ENCODE measurements around the gene SYT2.
"Not testable (repeated sequence)": the region's sequence is repeated elsewhere in the genome, so short reads cannot be mapped to it uniquely, and the experiment has no call there.

The SYT2 gene

DNA sequence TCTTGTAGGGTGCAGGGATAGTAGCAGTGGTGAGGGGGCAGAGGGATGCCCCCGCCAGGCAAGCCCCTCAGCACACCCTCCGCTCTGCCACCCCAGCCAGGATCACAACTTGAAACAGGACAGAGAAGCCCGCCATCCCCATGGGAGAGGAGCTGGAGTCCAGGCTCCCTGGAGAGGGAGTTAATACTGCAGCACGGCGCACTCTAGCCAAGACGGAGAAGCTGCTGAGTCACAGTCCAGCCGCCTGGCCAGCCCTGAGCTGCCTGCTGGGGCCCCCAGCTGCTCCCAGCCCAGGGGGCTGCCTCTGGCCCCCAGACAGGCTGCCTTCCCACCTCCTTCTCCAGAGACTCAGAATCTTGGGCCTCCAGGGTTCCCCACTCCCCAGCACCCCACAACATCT lies 87.2 kb downstream of the SYT2 start:
- DNase-seq (ENCODE audit: low read depth in 2 of 2): no peak

DNA sequence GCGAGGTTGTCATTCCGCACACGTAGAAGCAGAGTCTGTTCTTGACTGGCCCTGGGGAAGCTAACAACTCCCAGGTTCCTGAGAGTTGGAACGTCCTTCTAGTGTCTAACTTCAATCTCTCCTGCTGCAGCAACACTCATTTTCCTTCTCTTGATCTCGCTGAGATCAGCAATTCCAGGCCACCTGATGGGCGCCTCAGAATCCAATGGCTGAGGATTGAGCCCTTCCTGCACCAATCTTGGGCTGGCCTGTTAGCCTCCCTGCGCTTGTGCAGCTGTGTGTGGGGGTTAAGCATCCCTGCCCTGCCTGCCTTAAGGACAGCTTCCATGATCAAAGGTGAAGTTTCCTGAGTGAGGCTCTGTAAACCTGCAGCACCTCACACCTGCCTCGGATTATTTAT lies 87.9 kb downstream of the SYT2 start:
- no peak for DNase-seq (ENCODE audit: low read depth in 2 of 2)

DNA sequence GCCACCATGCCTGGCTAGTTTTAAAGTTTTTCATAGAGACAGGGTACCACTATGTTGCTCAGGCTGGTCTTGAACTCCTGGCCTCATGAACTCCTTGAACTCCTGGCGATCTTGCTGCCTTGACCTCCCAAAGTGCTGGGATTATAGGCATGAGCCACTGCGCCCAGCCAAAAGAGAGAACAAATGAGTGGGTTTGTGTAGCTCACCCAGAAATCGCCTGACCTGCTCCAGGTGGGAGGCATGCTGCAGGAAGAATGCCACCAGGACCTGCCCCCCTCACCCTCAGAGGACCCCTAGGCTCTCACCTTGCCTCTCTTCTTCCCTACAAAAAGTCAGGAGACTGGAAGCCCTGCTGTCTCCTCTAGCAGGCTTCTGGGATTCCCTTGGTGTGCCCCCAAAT lies 88.8 kb downstream of the SYT2 start:
- DNase-seq (ENCODE audit: low read depth in 2 of 2): no peak

DNA sequence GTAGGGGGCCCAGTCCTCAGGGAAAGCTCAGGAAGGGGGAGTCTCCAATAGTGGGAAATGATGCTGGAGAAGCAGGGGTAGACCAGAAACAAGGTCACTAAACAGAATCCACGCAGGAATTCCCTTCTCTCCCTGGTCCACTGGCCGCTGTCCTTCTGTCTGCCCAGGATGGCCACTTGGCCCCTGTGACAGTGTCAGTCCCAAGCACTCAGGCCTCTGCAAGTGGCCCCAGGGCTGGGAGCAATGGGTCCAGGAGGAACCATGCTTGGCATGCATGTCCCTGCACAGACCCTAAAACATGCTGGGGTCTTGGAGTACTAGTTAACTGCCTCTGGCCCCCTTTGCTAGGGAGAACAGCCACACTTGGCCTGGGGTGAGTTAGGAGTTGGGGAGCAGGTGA lies 90.2 kb downstream of the SYT2 start:
- not testable (repeated sequence) for DNase-seq (ENCODE audit: low read depth in 2 of 2)

DNA sequence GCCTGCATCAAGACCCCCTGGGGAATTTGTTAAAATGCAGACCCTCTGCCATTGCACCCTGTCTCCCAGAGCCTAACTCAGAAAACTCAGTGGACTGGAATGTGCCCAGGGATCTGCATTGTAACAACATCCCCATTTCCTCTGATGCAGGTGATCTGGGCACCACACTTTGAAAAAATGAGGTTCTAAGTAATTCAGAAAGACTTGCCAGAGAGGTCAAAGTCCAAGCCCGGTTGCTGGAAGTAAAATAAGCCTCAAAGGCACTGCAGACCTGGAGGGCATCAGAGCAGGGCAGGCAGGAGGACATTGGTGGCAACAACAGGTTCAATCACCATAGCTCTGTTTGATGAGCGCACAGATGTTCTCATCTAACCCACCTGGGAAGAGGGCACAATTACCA lies 90.7 kb downstream of the SYT2 start:
- no peak for DNase-seq (ENCODE audit: low read depth in 2 of 2)

DNA sequence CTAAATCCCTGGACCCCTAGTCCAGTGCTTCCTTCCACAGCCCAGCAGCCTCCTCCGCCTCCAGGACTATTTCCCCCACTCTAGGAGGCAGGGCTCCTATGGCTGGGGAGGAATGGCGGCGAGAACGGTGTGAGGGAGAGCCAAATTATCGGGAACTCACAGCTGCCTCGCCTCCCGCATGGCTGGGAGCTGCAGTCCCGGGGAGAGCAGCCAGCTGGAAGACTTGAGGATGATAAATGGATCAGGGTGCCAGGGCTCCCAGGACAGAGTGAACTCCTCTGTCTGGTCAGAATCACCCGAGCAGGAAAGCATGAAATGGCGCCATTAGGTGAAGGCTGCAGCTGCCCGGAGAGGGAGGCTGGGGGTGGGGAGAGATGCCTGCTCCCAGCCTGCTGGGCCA lies 91.2 kb downstream of the SYT2 start:
- not testable (repeated sequence) for DNase-seq (ENCODE audit: low read depth in 2 of 2)

DNA sequence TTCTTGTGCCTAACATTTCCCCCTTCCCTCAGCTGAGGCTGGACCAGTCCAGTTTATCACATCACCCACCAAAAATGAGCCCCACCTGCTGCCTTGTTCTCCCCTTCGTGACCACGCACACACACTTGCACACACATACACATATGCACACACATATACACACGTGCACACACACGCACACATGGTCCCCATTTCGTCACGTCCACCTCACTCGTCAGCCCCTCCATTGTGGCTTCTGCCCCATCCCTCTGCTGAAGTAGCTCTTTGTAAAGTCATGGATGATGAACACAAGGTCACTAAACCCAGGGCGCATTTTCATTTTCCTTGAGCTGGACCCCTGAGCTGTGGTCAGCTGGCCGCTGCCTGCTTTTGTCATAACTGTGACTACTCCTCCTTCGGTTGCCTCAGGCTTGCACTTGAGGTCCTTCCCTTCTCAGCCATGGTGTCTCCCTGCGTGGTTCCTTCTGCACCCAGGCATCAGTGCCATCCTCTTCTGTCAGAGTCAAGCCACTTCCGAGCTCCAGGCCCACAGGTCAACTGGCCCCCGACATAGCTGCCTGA lies 93.8 kb downstream of the SYT2 start:
- DNase-seq (ENCODE audit: low read depth in 2 of 2): no peak

GRCh38 chr1:202615501-202616354 lies 94.5 kb downstream of the SYT2 start:
- peak; percentile 74 to 77 for DNase-seq (ENCODE audit: low read depth in 2 of 2)

GRCh38 chr1:202615208-202615500 lies 95.1 kb downstream of the SYT2 start:
- DNase-seq (ENCODE audit: low read depth in 2 of 2): not testable (repeated sequence)

GRCh38 chr1:202614363-202615207 lies 95.7 kb downstream of the SYT2 start:
- DNase-seq (ENCODE audit: low read depth in 2 of 2): peak; percentile 44 to 47

DNA sequence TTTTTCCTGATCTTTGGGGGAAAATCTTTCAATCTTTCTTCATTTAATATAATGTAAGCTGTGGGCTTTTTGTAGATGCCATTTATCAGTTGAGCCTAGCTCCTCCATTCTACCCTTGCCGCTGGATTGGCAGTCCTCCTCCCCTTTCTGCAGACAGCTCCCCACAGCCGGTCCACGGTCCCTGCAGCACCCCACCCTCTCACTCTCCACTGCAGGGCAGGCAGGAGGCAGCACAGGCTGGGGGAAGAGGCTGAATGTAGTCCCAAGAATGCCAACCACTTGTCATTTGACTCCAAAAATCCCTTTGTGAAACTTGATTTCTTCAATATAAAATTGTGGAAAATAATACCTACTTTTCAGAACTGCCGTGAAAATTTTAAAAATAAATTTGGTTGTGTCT lies 96.7 kb downstream of the SYT2 start:
- no peak for DNase-seq (ENCODE audit: low read depth in 2 of 2)

- not testable (repeated sequence) for DNase-seq (ENCODE audit: low read depth in 2 of 2)
Measured at GRCh38 chr1:202612036-202612435, 98.2 kb downstream of the SYT2 start.

- DNase-seq (ENCODE audit: low read depth in 2 of 2): no peak
Measured at GRCh38 chr1:202605515-202605914, 104.7 kb downstream of the SYT2 start.

- DNase-seq (ENCODE audit: low read depth in 2 of 2): no peak
Measured at GRCh38 chr1:202603435-202603834, 106.8 kb downstream of the SYT2 start.

DNA sequence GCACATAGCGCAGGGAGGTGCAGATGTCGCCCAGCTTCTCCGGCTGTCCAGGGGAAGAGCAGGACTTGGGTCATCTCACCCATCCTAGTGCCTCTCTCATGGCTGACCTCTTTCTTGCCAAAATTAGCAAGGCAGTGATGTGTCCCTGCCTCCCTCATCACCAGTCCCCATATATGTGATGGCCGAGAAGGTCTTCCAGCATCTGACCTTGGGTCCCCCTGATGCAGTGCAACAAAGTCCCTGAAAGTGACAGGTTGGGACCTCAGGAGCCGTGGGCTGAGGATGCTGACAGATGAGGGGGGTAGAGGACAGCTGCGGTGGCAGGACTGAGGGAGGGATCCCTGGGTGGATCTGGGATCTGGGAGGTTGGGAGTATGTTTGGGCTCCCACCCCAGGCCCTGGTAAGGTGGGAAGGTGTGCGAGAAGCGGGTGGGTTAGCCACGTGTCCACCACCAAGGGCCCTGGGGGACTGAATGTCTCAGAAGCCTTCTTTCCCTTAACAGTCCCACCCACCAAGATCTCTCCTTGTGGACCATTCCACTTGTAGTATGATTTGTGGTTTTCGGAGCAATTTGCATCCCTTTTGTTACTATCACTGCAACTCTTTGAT lies 109.7 kb downstream of the SYT2 start:
- no peak for DNase-seq (ENCODE audit: low read depth in 2 of 2)

DNA sequence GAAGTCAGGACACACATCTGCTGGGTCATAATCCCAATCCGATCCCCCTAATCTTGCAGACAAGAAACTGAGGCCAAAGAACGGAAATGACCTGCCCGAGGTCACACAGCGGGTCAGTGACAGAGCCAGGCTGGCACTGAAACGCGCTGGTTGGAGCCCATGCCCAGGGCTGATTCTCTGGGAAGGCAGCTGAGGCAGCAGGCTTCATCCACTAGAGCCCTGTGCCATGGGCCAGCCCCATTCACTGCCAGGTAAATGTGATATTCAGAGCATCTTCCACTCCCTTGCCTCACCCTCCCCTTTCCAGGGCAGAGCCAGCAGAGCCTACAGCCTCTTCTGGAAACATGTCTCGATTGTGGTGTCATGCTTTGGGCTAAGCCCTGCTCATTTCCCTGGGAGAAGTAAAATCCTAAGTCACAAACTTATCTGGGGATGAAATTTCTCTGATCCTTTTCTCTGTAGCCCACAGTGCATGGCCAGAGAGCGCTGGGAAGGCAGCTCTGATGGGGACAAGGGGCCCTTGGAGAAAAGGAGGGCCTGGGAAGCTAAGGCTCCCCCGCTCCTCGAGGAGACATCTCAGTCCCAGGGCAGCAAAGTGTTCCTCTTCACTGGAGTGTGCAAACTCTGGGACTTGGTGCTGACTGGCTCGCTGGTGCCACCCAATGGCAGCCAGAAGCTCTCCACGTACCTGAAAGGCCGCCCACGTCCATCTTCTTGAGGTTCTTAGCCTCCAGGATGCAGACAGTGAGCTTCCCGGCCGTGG lies 110.4 kb downstream of the SYT2 start:
- peak; percentile 62 to 64 for DNase-seq (ENCODE audit: low read depth in 2 of 2)

DNA sequence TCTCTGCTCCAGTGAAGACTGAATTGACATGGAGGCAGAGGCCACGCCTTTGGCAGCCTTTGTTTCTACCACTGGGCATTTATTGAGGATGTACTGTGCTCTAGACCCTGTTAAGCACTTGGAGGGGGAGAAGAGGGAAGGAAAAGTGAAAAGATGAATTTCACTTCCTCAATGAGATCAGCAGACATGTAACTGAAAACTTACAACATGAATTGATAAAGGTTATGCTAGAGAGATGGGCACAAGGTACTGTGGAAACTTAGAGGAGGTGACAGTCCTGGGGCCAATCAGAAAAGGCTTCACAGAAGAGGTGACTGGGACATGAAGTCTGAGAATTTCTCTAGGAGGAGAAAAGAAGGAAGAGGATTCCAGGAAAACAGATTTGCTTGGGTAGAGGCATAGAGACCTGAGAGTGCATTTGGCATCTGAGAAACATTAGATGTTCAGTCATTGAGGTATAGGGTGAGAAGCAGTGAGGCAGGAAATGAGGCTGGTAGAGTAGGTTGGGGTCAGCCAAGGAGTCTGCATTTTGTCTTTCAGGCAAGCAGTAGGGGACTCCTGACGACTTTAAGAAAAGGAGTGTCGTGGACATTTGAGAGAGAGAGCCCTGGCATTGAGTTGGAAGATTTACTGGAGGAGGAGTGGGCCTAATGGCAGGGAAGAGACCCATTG lies 113.0 kb downstream of the SYT2 start:
- no peak for DNase-seq (ENCODE audit: low read depth in 2 of 2)

- DNase-seq (ENCODE audit: low read depth in 2 of 2): no peak
Measured at GRCh38 chr1:202596638-202597037, 113.6 kb downstream of the SYT2 start.

GRCh38 chr1:202593845-202594244 lies 116.4 kb downstream of the SYT2 start:
- no peak for DNase-seq (ENCODE audit: low read depth in 2 of 2)

DNA sequence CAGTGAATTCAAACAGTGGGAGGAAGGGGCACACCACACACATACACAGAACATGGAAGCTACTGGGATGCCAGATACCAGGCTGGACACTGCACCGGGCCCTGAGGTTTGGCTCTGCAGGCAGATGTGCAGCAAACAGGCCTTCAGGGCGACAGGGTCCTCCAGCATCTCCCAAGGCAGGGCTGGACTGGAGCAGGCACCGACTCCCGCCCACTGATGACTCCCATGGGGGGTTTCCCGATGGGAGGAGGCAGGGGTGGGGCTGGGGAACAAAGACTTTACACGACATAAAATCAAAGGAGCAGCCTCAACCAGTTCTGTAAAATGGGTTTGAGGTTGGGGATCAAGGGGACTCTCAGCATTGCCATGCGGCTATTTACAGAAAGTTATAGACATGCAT lies 118.1 kb downstream of the SYT2 start:
- no peak for DNase-seq (ENCODE audit: low read depth in 2 of 2)

- DNase-seq (ENCODE audit: low read depth in 2 of 2): no peak
Measured at GRCh38 chr1:202591515-202591914, 118.7 kb downstream of the SYT2 start.
